DOHH2 (cell line): ENCODE results near the gene FLNB.

ENCODE experiments used
- CTCF ChIP-seq: fragments of 200-600 bp; sonication (generic); IDR thresholded peaks from one replicate; pipeline ENCODE4 v1.5.1; 2014; ENCODE audit warnings: antibody characterized with exemption, mild to moderate bottlenecking, low read depth, low read length; ENCODE audit not compliant: poor library complexity, severe bottlenecking
- EZH2phosphoT487 ChIP-seq: fragments of 200-600 bp; sonication (generic); IDR thresholded peaks from 2 replicates; pipeline ENCODE4 v1.6.1; 2017; ENCODE audit warnings: borderline replicate concordance, mild to moderate bottlenecking, antibody characterized with exemption, low read length, moderate library complexity, mixed read lengths

GRCh38 chr3:58175437-58176184 is 167.4 kb downstream of the FLNB start:
- TF ChIP-seq CTCF (no peak), EZH2phosphoT487 (no peak)
